IPS DF 4.7 (cell line): Measurements from ENCODE around the gene TBXA2R.
"Not testable (repeated sequence)": the region's sequence is repeated elsewhere in the genome, so short reads cannot be mapped to it uniquely, and the experiment has no call there.

Experiments used
- DNase-seq: peaks from one replicate; pipeline ENCODE4 v3.0.0-alpha.2; 2013; ENCODE audit warnings: low spot score; ENCODE audit errors: extremely low read depth

Gene TBXA2R

GRCh38 chr19:3580156-3580934 lies 26.3 kb downstream of the TBXA2R start:
- DNase-seq, result no peak

- DNase-seq, result no peak
Measured at GRCh38 chr19:3578390-3578789, 28.3 kb downstream of the TBXA2R start.

GRCh38 chr19:3577723-3578344 lies 28.8 kb downstream of the TBXA2R start:
- no peak for DNase-seq

GRCh38 chr19:3576696-3577443 lies 29.8 kb downstream of the TBXA2R start:
- DNase-seq, result no peak

- no peak for DNase-seq
Measured at GRCh38 chr19:3575949-3576673, 30.6 kb downstream of the TBXA2R start.

GRCh38 chr19:3575260-3575741 lies 31.4 kb downstream of the TBXA2R start:
- no peak for DNase-seq

GRCh38 chr19:3573858-3574637 lies 32.6 kb downstream of the TBXA2R start:
- DNase-seq, result no peak

- DNase-seq, result no peak
Measured at GRCh38 chr19:3573162-3573857, 33.4 kb downstream of the TBXA2R start.

- DNase-seq, result no peak
Measured at GRCh38 chr19:3572855-3573161, 33.9 kb downstream of the TBXA2R start, which contains the start of gene HMG20B. TSS of gene HMG20B (plus strand) at chr19:3572944. CDS start at chr19:3573310, 366 bp downstream.

GRCh38 chr19:3572132-3572854 lies 34.4 kb downstream of the TBXA2R start:
- DNase-seq, result peak; percentile 96

- DNase-seq, result no peak
Measured at GRCh38 chr19:3570606-3571011, 36.1 kb downstream of the TBXA2R start.

- DNase-seq, result not testable (repeated sequence)
Measured at GRCh38 chr19:3570042-3570441, 36.6 kb downstream of the TBXA2R start.

GRCh38 chr19:3565139-3565538 lies 41.5 kb downstream of the TBXA2R start:
- DNase-seq, result no peak

- DNase-seq, result no peak
Measured at GRCh38 chr19:3563709-3564524, 42.8 kb downstream of the TBXA2R start.

- DNase-seq, result no peak
Measured at GRCh38 chr19:3557461-3558248, 49.0 kb downstream of the TBXA2R start, which contains the start of gene MFSD12. TSS of gene MFSD12 (minus strand) at chr19:3557586. CDS start at chr19:3557403, 183 bp downstream.

- DNase-seq, result no peak
Measured at GRCh38 chr19:3556978-3557460, 49.7 kb downstream of the TBXA2R start.

- DNase-seq, result no peak
Measured at GRCh38 chr19:3556423-3556977, 50.2 kb downstream of the TBXA2R start.
